Measurements from ENCODE around the gene PLEKHD1. TPM values are rescaled to one million over a fixed set of nuclear protein-coding genes. Genes with fewer than 3 reads are reported as not detected.
A peak's percentile ranks its signal among the peaks of the same experiment; 100 is the strongest.

The PLEKHD1 gene
- total RNA-seq, 1 experiment from 2014 or later = 1.2 TPM

DNA sequence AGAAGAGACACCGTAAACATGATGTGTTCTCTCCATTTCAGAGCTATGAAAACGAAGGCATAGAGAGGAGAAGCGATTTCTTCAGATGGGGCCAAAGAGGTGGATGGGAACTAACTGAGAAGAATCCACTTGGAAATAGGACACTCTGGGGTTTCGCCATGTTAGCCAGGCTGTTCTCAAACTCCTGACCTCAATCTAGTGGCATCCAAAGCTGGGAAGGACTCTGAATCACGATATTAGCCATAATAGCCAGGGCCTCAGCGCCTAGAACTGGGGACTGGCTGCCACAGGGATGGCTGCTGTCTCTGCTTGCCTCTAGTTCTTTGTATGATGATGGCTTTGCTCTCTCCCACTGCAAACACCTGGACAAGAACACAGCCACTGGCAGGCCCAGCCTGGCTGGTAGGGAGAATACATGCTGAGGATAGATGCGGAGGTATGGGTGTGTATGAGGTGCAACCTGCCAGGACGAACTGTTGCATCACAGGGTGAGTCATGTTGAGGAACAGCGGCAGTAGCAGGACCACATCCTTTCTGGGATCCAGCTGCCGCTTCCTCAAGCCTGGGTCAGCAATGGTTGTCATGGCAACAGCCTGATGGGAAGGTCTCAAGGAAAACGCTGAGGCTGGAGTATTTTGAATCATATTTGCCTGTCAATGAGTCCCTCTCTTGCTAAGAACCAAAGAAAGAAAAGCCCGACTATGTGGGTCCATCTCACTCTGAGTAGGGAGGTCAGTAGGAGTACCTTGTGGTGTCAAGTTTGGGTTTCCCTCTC, 59.0 kb downstream of the PLEKHD1 start (continued):
- TF ChIP-seq TCF7L2 (IDR thresholded peaks at IDR 0.05; ENCODE audit: borderline replicate concordance, extremely low read depth, insufficient read depth, insufficient read length) (no peak), EZH2 (IDR thresholded peaks at IDR 0.05) (no peak), YY1 (IDR thresholded peaks at IDR 0.05; ENCODE audit: extremely low read depth, insufficient replicate concordance, low read depth, low read length) (no peak)

DNA sequence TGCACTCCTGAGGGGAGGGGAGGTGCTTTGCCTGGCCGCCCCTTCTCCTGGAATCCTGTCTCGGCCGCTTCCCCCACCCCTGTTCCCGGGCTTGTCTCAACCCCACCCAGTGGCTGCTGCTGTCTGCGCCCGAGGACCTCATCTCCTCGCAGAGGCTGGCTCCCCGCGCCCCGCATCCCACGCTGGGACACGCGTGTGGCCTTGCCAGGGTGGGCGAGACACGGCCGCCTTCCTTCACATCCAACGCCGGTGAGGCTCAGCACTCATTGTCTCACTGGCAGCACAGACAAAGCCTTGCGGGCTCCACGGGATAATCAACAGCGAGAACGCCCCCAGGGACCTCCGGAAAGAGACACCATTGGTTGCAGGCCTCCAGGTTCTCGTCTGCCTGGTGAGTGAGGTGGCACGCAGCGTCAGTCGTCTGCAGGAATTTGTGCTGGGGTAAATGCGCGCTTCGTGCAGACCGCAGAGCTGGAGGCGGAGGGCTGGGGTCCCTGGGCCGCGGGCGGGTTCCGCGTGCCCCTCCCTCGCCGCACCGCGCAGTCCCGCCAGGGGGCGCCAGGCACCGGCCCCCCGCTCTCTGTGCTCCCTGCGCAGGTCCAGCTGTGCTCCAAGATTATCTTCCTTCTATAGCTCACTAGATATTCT, 63.3 kb downstream of the PLEKHD1 start:
- Histone ChIP-seq H3K4me1 (ENCODE audit: control insufficient read depth in 1 of 2, insufficient read depth in 2 of 2, low read length in 2 of 2) (no peaks in the 10 kb centered on the region), H3K4me2 (ENCODE audit: low read length) (no peak overlapping the region), H3K9ac (ENCODE audit: low read length) (no peak overlapping the region), H3K4me3 (replicated peaks in 1 of 2; ENCODE audit: low read depth in 1 of 2, low read length in 2 of 2) (no peak overlapping the region), H3K36me3 (ENCODE audit: control insufficient read depth in 1 of 2, insufficient read depth in 2 of 2, low read length in 2 of 2) (no peaks in the 10 kb centered on the region), H3K9me2 (ENCODE audit: insufficient read depth) (no peaks in the 10 kb centered on the region), H4K20me1 (ENCODE audit: insufficient read depth) (no peaks in the 10 kb centered on the region), H3K79me2 (ENCODE audit: insufficient read depth, low read length) (no peaks in the 10 kb centered on the region), H3K9me3 (ENCODE audit: control insufficient read depth in 1 of 2, insufficient read depth in 1 of 2, low read depth in 1 of 2, low read length in 2 of 2) (no peaks in the 10 kb centered on the region), H3K27me3 (ENCODE audit: insufficient read depth, low read length) (no peaks in the 10 kb centered on the region), H2AFZ (ENCODE audit: low read depth, low read length, poor library complexity, severe bottlenecking) (peak overlapping the region; percentile 54), H3K27ac (ENCODE audit: low read depth, low read length) (no peak overlapping the region)
- TF ChIP-seq RAD21 (IDR thresholded peaks at IDR 0.05; ENCODE audit: low read depth) (peak; percentile 49), CBX3 (IDR thresholded peaks at IDR 0.05; ENCODE audit: low read depth) (no peak)
- TF ChIP-seq, protein P1, sequence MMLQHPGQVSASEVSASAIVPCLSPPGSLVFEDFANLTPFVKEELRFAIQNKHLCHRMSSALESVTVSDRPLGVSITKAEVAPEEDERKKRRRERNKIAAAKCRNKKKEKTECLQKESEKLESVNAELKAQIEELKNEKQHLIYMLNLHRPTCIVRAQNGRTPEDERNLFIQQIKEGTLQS (IDR thresholded peaks at IDR 0.05) = no peak
- TF ChIP-seq, protein P2, sequence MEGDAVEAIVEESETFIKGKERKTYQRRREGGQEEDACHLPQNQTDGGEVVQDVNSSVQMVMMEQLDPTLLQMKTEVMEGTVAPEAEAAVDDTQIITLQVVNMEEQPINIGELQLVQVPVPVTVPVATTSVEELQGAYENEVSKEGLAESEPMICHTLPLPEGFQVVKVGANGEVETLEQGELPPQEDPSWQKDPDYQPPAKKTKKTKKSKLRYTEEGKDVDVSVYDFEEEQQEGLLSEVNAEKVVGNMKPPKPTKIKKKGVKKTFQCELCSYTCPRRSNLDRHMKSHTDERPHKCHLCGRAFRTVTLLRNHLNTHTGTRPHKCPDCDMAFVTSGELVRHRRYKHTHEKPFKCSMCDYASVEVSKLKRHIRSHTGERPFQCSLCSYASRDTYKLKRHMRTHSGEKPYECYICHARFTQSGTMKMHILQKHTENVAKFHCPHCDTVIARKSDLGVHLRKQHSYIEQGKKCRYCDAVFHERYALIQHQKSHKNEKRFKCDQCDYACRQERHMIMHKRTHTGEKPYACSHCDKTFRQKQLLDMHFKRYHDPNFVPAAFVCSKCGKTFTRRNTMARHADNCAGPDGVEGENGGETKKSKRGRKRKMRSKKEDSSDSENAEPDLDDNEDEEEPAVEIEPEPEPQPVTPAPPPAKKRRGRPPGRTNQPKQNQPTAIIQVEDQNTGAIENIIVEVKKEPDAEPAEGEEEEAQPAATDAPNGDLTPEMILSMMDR (IDR thresholded peaks at IDR 0.05 in 2 of 3, conservative IDR thresholded peaks at IDR 0.05 in 1 of 3; ENCODE audit: borderline replicate concordance in 1 of 3, insufficient read depth in 1 of 3, low read depth in 2 of 3, low read length in 2 of 3) = peak; percentile 33 to 88 (median 79); a peak in 5 of 6 replicates
- no peak for DNase-seq (ENCODE audit: low read depth, low spot score)
- ChIA-PET POLR2A (no interaction called here), RAD21 (ENCODE audit: low non-redundant PET in 1 of 2, low total read pairs in 2 of 2, uncharacterized antibody in 2 of 2, unreplicated experiment in 2 of 2) (interaction anchor here in 1 of 2 experiments (1.1 kb wide), 1 partner anchor 27 kb away, joined by 3 read pairs; no protein-coding TSS in a partner anchor), CTCF (interaction anchor here (0.8 to 1.8 kb wide), 10 partner anchors 8 to 305 kb away, joined by 3 to 14 read pairs (median 4); partner anchors contain the start of gene CCDC177)
- no TSS peak for BruUV-seq (replicated peaks)
- intact Hi-C loops (cut with micrococcal nuclease) = no loop called here
- peak; percentile 87 for ATAC-seq

Measured in HCT116 (cell line).